ENCODE data around the gene RAPGEF1.

The RAPGEF1 gene

DNA sequence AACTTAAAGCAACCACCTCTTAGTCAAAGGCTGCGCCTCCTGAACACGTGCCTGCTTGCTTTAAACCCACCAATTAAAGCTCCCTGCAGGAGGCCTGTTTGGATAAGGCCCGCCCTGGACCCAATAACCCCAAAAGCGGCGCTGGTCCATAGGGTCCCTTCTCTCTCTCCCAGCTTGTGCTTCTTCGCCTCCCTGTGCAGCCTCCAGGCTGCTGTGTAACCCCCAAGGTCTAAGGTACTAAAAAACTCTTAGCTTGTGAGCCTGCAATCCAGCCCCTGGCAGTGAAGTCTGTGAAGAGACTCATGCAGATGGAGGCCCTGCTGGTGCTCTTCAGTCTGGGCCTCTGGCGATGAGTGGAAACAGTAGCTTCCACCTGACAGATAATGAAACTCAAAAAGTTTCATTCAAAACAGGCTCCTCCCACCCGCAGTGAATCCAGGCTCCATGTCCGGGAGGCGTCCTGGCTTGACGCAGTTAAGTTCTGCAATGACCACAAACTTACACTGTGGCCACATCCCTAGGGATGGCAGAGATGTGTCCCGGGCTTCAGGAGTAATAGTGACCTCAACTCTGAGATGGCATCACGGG is 97.3 kb downstream of the RAPGEF1 start:
- DNase-seq (ENCODE audit: low spot score) = no peak

DNA sequence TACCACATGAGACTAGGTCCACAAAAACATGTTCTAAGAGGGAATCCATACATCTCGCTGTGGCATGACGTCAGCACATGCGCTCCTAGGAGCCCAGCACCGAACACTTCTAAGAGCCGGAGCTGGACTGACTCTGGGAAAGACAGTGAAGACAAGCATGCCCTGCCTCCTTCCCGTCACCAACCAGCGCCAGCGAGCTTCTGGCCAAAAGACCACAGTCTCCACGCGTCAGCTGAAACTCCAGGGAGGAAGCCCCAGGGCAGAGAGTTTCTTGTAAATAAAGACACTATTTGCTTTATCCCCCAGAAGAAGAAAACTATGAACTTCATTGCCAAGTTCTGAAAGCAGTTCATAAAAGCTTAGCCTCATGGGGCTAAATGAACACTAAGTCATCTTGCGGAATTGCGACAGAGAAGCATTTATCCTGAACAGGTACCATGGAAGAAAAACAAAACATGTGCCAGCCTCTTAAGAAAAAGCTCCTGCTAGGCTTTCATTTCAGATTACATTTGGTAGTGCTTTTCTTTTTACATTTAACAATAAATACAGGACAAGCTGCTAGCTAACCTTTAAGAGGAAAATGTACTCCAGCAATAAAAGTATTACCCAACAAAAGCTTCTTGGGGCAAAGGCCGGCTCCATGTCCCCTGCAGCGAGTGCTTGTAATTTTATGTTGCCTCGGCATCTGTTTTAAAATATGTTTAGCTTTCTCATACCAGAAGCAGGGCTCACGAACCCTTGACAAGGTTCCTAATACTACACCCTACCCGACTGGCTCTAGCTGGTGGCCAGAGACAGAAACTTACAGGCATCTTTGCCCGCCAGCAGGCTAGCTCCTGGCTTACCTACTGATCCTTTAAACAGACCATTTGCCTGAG is 98.0 kb downstream of the RAPGEF1 start:
- DNase-seq (ENCODE audit: low spot score) = peak; percentile 79

DNA sequence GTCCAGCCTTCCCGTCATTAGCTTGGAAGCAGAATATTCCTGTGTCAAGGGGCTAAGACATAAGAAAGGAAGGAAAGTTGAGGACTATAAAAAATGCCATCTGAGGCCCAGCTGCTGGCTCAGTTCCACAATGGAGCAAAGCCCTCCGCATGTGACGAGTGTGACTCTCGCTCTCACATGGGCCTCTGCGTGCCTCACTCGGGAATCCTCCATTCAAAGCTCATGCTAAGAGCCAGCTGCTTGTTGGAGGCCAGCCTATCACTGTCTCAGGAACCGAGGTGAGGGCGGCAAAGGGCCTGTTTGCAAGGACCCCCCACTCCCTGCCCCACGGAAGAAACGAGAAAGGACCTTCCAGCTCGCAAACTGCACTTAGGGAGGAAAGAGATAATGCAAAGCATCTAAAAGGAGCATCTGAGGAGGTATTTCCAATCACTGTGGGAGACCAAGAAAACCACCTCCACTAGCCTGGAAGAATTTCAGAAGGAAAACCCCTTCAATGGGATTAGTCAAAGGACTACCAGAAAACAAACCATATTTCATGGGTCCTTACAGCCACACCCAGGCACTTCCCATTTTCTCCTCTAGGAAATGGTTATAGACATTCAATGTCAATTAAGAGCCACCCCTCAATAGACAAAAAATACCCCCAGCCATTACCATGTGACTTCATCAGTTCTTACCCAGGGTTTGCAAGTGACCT is 99.3 kb downstream of the RAPGEF1 start:
- no peak for DNase-seq (ENCODE audit: low spot score)

DNA sequence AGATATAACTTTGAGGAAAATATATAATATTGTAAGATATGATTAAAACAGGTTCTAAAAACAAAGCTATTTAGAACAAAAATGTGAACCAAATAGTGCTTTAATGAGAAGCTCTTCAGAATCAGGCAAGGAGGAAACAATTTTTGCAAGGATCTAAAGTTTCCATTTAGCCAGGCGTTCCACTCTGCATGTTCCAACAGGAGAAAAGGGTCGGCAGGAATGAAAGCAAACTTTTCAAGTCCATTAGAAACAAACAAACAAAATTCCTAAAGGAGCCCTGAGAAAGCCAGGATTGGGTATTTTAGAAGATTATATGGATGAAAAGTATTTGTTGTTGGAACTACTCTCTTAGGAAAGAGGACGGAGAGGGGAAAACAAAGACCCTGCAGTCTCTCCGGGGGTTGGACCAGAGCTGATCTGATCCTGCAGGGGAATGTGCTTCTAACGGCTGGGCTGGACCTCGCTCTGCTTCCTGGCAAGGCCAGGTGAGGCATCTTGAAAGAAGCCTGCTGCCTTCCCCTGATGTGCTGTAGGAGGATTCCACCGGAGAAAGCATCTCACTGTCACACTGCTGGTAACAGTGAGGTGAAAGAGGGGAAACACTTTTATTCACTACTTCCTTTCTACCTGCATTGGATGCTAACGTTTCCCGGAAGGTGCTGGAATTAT is 100.0 kb downstream of the RAPGEF1 start:
- DNase-seq (ENCODE audit: low spot score) = no peak

DNA sequence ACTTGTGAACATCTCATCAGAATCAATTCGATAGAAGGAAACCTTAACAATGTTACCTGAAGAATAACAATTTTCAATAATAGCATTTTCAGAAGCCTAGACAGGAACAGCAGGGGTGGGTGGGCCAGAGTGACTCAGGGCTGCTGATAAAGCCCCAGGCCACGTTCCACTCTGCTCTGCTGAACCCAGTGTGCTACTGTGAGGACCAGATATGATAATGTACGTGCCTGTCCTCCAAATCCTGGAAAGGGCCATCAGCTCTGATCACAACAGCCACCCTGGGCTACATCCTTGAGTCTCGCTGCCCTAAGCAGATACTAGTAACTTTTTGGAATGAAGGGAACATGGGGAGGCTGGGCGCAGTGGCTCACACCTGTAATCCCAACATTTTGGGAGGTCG is 103.3 kb downstream of the RAPGEF1 start:
- DNase-seq (ENCODE audit: low spot score) = no peak

DNA sequence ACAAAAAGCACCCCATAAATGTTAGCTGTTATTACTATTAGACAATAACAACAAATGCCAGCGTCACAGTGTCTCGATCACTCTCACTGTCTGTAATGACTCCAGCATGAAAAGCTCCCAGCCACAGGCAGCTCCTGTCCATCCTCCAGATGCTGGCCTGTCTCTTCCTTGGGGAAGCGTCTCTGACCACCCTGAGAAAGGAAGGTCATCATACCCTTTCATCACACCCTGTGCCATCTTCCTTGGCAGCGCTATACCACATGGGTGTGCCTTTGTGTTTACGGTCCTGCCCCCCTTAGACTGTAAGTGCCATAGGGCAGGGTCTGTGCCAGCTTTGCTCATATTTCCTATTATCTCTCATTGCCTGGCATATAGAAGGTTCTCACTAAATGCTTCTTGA is 104.0 kb downstream of the RAPGEF1 start:
- DNase-seq (ENCODE audit: low spot score) = no peak

DNA sequence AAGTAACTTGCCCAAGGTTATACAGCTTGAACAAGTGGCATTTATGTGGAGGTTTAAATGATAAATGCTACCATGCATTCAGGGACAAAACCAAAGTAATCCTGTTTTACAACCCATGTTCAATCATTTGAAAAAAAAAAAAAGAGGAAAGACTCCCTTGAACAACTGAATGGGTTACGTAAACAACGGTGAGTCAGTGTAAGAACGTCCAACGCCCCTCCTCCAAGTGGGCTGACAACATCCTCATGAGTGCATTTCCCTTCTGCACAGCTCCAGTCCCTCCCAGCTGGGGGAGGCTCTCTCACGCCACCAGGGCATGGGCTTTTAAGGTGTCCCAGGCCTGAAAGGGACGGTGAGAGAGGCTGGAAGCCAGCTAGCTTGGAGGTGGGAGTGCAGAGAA is 104.6 kb downstream of the RAPGEF1 start:
- peak; percentile 81 for DNase-seq (ENCODE audit: low spot score)

DNA sequence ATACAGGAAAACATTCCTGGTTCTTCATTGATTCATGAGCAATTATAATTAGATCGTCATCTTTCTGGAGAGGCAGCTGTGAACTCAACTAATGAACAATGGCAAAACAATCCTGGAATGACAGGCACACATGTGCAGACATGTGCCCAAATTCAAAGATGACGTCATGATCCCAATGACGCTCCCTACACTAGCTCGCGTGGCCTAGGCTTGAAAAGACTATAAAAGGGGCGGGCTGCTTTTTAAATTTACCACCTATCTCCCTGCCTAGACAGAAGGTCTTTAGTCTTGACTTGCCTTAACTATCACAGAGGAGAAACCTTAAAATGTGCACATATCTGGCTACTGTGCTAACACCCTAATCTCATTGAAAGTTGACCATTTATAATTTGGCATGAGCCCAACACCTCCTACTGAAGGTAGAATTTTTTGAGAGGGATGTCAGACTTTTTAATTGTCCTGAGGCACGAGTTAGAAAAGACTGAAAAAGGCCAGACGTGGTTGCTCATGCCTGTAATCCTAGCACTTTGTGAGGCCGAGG is 106.3 kb downstream of the RAPGEF1 start:
- DNase-seq (ENCODE audit: low spot score) = no peak

DNA sequence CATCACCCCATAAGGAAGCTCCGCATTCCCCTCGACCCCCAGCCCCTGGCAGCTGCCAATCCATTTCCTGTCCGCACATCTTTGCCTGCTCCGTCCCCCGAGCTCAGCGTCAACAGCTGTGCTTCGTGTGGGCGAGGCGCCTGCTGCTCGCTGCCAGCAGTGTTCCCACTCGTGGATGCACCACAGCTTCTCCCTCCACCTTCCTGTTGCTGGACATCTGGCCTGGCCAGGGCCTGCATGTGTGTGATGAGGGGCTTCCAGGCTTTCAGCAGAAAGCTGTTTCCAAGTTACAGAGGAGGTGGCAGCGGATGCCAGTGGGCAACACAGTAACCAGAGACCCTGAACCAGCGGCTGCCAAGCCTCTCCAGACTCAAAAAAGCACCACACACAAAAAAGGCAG is 108.6 kb downstream of the RAPGEF1 start:
- no peak for DNase-seq (ENCODE audit: low spot score)

DNA sequence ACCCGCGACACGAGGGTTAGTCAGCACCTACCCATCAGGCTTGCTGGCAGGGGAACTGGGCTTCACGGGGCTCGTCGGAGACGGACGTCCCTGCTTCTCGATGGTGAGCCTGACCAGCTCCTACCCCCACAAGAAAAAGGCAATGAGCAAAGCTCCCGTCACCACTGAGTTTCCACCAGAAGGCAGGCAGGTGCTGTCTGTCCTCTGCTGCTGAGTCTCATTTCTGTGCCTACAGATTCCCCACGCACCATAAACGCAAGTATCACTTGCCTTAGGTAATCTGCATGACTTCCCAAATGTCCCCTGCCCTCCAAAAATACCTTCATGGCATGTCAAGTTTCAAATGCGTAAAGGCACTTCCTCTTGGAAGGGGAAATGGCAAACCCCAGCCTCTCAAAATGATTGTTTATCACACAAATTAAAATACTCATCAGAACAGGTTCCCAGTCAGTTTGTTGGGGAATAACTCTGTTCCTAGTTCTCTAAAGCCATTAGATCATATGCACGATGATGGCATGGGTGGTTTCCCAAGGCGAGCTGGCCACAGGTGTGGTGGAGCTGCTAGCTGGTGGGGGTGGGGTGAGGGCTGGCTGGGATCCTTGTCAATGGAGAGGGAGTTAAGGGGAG is 109.6 kb downstream of the RAPGEF1 start:
- DNase-seq (ENCODE audit: low spot score) = peak; percentile 38

DNA sequence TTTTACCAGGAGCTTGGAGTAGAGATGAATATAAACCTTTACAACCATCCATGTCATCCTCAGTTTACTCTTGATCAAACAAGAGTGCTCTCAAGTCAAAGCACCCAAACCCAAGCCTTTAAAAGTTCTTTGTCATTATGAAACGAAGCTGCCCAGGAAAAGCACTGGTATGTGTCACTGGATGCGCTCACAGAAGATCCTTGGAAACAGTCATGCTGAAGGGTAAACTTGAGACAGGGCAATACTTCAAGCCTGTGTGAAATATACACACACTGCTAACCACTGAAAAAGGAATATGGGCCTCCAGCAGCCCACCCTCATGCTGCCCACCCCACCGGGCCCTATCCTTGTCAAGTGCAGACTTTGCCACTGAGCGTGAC is 110.1 kb downstream of the RAPGEF1 start:
- no peak for DNase-seq (ENCODE audit: low spot score)

DNA sequence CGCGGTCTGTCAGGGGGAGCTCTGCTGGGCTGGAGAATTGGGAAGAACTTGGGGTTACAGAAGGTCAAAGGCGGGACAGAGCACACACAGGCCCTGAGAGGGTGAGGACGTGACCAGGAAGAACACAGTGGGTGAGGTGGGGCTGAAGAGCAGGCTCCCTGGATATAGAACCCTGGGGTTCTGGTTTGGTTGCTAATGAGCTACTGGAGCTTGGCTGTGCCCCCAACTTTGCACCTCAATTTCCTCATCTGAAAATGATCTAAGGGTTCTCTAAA is 110.7 kb downstream of the RAPGEF1 start:
- no peak for DNase-seq (ENCODE audit: low spot score)

DNA sequence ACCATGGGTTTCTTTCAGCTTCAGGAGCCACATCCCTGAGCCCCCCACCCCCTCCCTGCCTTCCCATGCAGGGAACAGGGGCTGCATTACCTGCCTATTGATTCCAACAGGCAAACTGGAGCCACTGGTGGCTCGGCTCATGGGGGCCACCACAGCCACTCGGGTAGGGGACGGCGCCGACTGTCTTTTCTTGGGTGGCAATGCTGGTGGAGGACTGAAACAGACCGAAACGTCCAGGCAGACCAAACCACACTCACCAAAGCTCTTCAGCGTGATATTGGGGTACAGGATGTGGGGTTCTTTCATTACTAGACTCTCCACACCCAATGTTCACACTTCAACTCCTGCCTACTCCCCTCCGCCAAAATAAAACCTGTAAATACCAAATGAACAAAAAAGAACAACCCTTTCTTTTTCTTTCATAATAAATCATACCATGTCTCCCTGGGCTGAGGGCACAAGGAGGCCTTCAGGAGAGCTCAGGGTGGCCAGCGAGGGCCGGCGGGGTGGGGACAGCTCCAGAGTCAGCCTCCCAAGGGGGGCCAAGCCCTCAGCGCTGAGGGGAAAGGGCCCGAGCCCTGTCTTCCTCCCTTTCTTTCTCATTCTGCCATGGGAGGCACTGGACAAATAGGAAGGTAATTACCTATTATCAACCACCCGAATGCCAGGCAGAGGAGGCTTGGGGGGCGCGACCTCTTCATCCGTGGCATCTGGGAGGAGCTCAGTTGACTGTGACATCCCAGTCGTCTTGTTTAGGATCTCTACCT is 111.2 kb downstream of the RAPGEF1 start:
- DNase-seq (ENCODE audit: low spot score) = no peak

DNA sequence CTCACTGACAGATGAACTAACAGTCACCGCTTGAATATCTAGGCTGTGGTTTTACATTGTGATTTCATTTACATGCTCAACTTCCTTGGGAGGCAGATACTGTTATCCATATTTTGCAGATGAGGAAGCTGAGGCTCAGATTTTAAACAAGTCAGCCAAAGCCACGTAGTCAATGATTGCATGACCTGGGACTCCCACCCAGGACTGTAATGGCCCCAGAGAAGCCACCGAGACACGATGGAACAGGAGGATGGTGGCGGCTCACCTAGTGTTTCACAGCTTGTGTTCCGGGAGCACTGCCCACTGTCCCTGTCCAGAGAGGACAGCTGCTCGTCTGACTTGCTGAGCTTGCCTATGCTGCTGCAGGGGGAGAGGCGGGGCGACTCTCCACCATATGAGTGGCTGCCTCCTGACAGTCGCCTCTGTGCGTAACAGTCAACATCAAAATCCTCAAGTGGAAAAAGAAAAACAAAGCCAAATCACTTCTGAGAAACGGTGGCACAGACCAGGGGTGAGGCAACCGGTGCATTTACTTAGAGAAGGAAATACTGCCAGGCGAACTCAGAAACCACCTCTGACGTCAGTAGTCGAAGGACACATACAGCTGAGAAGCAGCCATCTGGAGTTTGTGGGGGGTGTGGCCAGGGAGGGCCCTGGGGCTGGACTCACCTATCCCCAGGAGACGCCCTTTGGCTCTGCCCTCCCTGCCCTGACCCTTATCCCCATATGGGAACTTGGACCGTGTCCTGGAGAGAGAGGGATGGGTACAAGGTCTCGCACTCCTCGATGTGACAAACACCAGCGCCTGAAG is 112.0 kb downstream of the RAPGEF1 start:
- DNase-seq (ENCODE audit: low spot score) = no peak

DNA sequence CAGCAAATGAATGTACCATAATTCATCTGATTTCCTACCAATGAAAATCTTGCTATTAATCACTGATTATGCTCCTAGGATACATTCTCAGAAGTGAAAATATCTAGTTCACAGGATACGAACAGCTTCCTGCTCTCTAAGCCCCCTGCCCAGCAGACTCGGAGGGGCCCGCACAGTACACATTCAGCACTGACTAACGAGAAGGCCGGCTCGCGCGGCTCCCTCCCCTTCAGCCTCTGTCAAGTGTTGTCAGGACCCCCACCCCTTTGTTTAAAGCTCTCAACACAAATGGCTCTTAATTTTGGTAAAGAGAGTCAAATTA is 112.6 kb downstream of the RAPGEF1 start:
- DNase-seq (ENCODE audit: low spot score) = no peak

DNA sequence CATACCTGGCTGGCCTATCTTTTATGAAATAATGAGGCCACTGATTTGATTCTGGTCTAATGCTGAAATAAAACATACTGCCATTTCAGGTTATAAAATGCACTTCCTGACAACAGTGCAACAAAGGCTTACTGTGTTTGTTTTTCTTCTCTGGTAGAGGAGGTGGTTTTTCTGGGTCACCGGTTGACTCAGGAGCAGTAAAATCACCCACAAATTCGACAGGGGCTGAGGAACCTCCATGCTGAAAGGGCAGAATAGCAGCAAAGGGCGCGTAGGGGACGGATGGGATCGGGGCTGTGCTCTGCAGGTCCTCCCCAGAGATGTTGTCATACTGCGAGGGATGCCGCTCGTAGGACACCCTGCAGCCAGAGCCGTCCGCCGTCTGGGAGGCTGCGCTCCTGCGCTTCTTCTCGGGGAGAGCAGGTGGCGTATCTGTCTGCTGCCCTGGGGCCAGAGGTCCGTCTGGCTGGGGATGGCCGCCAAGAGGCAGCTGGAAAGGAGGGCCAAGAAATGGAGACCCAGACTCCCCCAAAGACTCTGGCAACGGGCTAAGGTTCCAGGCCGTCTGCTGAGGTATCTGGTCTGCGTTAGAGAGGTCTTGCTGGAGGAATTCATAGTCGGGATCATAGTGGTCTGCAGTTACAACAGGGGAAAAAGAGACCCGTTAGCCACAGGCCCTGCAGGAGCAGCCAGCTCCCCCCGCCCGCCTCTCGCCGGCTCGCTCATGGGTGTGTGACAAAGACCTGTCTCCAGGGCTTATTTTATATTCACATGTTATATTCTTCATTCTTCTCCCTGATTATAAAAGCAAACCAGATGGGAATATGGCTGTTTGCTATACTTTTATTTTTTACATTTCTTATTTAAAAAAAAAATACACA is 113.8 kb downstream of the RAPGEF1 start:
- no peak for DNase-seq (ENCODE audit: low spot score)

DNA sequence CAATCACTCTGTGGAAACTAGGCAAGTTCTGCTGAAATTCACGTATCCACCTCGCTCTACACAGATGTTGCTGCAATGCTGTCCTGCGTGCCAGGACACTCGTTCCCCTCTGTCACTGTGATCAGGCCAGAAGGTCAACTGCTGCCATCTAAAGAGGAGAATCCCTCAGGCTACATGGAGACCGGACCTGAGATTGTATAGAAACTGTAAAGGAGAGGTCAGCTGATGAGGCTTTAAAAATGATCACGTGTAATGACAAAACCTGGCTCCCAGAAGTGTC is 114.4 kb downstream of the RAPGEF1 start:
- DNase-seq (ENCODE audit: low spot score) = no peak

DNA sequence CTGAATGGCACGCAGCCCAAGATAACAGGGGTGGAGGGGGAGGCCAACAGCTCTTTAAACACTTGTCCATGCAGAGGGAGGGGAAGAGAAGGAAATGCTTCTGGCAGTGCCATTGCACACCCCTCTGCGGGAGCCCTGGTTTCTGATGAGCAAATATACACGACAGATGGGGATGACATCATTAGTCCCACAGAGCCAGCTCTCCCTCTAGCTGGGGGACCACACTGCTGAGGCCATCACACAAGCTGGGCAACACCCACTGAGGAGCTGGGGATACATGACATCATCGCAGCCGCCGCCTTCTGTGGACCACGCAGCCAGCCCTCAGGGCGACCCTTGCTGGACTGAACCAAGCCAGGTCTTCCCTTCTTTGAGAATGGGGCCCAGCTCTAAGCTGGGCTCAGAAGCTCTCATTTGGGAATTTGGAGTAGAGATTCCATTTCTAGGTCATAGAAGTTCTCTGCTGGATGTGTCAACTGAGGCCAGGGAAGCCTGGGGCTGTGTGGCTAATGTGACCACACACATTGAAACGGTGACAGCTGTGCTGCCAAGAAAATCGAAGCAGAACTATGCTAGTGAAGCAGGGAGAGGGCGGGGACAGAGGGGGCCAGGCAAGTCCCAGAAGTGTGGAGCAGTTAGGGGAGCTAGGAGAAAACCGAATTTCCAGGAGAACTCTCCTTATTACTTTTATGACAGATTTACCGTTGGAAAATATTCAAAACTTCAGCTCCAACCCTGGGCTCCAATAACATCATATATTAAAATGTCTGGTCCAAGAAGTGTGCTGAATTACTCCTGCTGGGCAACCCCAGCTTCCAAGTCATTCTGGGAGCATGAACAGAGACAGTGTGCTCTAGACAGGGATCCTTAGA is 115.0 kb downstream of the RAPGEF1 start:
- peak; percentile 33 for DNase-seq (ENCODE audit: low spot score)
